ENCODE data around the gene SLC35E4.
"Not testable (repeated sequence)": the region's sequence is repeated elsewhere in the genome, so short reads cannot be mapped to it uniquely, and the experiment has no call there.

DNA sequence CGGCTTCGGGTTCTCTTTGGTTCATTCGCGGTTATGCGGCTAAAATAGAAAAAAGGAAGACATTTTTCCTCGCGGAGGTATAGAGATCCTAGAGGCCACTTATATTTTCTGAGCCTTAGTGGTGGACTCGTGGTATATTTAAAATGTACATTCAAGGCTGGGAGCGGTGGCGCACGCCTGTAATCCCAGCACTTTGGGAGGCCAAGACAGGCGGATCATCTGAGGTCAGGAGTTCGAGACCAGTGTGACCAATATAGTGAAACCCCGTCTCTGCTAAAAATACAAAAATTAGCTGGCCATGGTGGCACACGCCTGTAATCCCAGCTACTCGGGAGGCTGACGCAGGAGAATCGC, 43.2 kb upstream of the SLC35E4 start:
- TF ChIP-seq, protein P1, sequence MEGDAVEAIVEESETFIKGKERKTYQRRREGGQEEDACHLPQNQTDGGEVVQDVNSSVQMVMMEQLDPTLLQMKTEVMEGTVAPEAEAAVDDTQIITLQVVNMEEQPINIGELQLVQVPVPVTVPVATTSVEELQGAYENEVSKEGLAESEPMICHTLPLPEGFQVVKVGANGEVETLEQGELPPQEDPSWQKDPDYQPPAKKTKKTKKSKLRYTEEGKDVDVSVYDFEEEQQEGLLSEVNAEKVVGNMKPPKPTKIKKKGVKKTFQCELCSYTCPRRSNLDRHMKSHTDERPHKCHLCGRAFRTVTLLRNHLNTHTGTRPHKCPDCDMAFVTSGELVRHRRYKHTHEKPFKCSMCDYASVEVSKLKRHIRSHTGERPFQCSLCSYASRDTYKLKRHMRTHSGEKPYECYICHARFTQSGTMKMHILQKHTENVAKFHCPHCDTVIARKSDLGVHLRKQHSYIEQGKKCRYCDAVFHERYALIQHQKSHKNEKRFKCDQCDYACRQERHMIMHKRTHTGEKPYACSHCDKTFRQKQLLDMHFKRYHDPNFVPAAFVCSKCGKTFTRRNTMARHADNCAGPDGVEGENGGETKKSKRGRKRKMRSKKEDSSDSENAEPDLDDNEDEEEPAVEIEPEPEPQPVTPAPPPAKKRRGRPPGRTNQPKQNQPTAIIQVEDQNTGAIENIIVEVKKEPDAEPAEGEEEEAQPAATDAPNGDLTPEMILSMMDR (IDR thresholded peaks at IDR 0.05) = not testable (repeated sequence)
- TF ChIP-seq POLR2A (IDR thresholded peaks at IDR 0.05) = not testable (repeated sequence)

Data from tibial nerve (tissue), 3 donors.